ENCODE results near the gene TMEM204.

DNA sequence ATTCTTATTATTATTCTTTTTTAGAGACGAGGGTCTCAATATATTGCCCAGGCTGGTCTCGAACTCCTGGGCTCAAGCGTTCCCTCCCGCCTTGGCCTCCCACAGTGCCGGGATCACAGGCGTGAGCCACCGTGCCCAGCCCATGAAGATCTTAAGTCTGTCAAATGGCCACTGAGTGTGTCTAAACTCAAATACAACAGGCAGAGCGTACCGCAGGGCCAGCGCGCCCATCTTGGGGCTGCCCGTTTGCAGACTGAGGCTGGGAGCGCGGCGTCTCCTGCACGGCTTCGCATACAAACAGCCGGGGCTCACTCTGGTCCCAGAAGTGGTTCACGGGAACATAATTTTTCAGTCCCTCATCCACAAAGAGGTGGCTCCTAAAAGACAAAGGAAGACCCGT is 30.3 kb downstream of the TMEM204 start:
- TF ChIP-seq, protein P1, sequence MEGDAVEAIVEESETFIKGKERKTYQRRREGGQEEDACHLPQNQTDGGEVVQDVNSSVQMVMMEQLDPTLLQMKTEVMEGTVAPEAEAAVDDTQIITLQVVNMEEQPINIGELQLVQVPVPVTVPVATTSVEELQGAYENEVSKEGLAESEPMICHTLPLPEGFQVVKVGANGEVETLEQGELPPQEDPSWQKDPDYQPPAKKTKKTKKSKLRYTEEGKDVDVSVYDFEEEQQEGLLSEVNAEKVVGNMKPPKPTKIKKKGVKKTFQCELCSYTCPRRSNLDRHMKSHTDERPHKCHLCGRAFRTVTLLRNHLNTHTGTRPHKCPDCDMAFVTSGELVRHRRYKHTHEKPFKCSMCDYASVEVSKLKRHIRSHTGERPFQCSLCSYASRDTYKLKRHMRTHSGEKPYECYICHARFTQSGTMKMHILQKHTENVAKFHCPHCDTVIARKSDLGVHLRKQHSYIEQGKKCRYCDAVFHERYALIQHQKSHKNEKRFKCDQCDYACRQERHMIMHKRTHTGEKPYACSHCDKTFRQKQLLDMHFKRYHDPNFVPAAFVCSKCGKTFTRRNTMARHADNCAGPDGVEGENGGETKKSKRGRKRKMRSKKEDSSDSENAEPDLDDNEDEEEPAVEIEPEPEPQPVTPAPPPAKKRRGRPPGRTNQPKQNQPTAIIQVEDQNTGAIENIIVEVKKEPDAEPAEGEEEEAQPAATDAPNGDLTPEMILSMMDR (IDR thresholded peaks at IDR 0.05), result no peak
- TF ChIP-seq POLR2A (IDR thresholded peaks at IDR 0.05; ENCODE audit: low read length) (no peak), HDAC2 (IDR thresholded peaks at IDR 0.05) (no peak), TP53 (CRISPR knock-in tag; IDR thresholded peaks at IDR 0.05) (no peak), POLR2AphosphoS2 (conservative IDR thresholded peaks at IDR 0.05; ENCODE audit: low read length) (no peak), ZFP36 (IDR thresholded peaks at IDR 0.05; ENCODE audit: borderline replicate concordance, partially characterized antibody) (no peak), EP300 (IDR thresholded peaks at IDR 0.05) (no peak), HOXB13 (CRISPR knock-in tag; IDR thresholded peaks at IDR 0.05; ENCODE audit: low read depth) (no peak), CHD2 (IDR thresholded peaks at IDR 0.05; ENCODE audit: low read length, partially characterized antibody) (no peak)
- TF ChIP-seq, protein P2, sequence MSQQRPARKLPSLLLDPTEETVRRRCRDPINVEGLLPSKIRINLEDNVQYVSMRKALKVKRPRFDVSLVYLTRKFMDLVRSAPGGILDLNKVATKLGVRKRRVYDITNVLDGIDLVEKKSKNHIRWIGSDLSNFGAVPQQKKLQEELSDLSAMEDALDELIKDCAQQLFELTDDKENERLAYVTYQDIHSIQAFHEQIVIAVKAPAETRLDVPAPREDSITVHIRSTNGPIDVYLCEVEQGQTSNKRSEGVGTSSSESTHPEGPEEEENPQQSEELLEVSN (IDR thresholded peaks at IDR 0.05; ENCODE audit: borderline replicate concordance, low read depth), result no peak
- TF ChIP-seq, protein P3, sequence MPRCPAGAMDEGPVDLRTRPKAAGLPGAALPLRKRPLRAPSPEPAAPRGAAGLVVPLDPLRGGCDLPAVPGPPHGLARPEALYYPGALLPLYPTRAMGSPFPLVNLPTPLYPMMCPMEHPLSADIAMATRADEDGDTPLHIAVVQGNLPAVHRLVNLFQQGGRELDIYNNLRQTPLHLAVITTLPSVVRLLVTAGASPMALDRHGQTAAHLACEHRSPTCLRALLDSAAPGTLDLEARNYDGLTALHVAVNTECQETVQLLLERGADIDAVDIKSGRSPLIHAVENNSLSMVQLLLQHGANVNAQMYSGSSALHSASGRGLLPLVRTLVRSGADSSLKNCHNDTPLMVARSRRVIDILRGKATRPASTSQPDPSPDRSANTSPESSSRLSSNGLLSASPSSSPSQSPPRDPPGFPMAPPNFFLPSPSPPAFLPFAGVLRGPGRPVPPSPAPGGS (IDR thresholded peaks at IDR 0.05), result no peak
- TF ChIP-seq, protein P4, sequence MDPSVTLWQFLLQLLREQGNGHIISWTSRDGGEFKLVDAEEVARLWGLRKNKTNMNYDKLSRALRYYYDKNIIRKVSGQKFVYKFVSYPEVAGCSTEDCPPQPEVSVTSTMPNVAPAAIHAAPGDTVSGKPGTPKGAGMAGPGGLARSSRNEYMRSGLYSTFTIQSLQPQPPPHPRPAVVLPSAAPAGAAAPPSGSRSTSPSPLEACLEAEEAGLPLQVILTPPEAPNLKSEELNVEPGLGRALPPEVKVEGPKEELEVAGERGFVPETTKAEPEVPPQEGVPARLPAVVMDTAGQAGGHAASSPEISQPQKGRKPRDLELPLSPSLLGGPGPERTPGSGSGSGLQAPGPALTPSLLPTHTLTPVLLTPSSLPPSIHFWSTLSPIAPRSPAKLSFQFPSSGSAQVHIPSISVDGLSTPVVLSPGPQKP (IDR thresholded peaks at IDR 0.05; ENCODE audit: low read depth, low read length), result no peak
- TF ChIP-seq, protein P5, sequence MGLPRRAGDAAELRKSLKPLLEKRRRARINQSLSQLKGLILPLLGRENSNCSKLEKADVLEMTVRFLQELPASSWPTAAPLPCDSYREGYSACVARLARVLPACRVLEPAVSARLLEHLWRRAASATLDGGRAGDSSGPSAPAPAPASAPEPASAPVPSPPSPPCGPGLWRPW (IDR thresholded peaks at IDR 0.05), result no peak
- TF ChIP-seq, protein P6, sequence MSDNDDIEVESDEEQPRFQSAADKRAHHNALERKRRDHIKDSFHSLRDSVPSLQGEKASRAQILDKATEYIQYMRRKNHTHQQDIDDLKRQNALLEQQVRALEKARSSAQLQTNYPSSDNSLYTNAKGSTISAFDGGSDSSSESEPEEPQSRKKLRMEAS (IDR thresholded peaks at IDR 0.05), result no peak
